ENCODE data around the gene BUD31. TPM values are rescaled to one million over a fixed set of nuclear protein-coding genes. Genes with fewer than 3 reads are reported as not detected.

BUD31 gene
- total RNA-seq, 1 donor from 2014 or later, result 145 TPM

- Mint-ChIP-seq H3K36me3 (ENCODE audit: low read depth) (peaks cover 44% of the 10 kb centered on the region), H3K4me3 (no peak overlapping the region), H3K27ac (no peak overlapping the region), H3K4me1 (ENCODE audit: low read depth) (peaks cover 14% of the 10 kb centered on the region), H3K27me3 (ENCODE audit: insufficient read depth) (no peaks in the 10 kb centered on the region), H3K9me3 (no peaks in the 10 kb centered on the region)
- no peak for DNase-seq (ENCODE audit: low spot score)
- intact Hi-C loops (cut with micrococcal nuclease), result no loop called here
These were observed 48.4 kb downstream of the BUD31 start for GRCh38 chr7:99457050-99457649.

DNA sequence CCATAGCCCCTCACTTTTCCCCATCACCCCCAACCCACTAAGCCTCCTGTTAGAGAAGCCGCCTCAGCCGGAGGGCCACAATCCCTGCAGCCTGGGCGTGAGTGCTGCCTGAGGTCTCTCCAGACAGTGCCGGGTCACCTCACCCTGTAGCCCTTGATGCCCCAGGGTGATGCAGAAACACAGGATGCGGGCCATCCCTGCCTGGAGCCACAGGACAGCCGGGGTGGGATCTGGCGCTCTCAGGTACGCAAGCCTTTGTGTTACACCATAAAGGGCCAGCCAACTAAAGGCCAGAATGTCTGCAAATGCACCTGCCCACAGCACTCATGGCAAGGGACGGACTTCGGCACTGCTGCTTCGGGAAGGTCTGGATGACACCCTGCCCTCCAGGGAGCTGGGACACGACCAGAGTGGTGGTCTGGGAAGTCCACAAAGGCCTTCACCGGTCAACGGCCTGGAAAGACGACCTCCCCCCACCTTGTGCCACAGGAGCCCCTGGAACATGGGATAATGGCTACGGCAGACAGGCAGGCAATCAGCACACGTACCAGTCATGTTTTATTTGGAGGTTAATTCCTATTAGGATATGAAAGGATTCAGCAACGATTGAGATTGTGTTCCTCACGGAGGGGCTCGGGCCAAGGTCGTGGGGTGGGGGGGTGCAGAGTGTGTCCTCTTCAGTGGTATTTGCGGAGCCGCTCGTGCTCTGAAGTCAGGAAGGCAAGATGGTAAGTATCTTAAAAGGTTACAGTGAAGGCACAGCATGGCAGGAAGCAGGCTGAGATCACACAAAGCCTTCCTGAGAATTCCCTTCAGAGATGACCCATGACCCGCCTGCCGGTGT, 49.1 kb downstream of the BUD31 start:
- peaks cover 46% of the 10 kb centered on the region for H3K36me3 Mint-ChIP-seq (ENCODE audit: low read depth)
- no peaks in the 10 kb centered on the region for H3K9me3 Mint-ChIP-seq
- no peak overlapping the region for H3K4me3 Mint-ChIP-seq
- intact Hi-C loops (cut with micrococcal nuclease), result no loop called here
- no peaks in the 10 kb centered on the region for H3K27me3 Mint-ChIP-seq (ENCODE audit: insufficient read depth)
- H3K4me1 Mint-ChIP-seq (ENCODE audit: low read depth), result peaks cover 14% of the 10 kb centered on the region
- H3K27ac Mint-ChIP-seq, result no peak overlapping the region
- no peak for DNase-seq (ENCODE audit: low spot score)

DNA sequence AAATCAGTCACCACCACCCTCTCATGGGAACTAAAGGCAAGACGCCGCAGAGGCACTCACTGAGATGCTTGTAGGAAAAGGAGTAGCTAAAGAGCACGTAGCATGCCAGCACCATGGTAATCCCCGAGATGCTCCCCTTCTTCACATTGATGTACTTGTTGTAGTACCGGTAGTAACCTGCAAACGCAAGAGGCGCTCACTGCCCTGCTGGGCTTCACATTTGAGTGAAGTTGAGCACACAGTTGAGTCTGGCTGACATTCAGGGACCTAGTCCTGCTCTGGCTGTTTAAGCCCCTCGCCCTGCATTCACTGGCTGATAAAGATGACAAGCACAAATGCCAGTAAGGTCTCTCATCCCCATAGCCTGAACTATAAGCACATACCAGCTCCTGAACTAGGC, 50.3 kb downstream of the BUD31 start:
- no peak for DNase-seq (ENCODE audit: low spot score)
- peaks cover 19% of the 10 kb centered on the region for H3K4me1 Mint-ChIP-seq (ENCODE audit: low read depth)
- no peak overlapping the region for H3K4me3 Mint-ChIP-seq
- peaks cover 45% of the 10 kb centered on the region for H3K36me3 Mint-ChIP-seq (ENCODE audit: low read depth)
- no peaks in the 10 kb centered on the region for H3K27me3 Mint-ChIP-seq (ENCODE audit: insufficient read depth)
- intact Hi-C loops (cut with micrococcal nuclease), result no loop called here
- no peaks in the 10 kb centered on the region for H3K9me3 Mint-ChIP-seq
- H3K27ac Mint-ChIP-seq, result no peak overlapping the region

- Mint-ChIP-seq H3K27ac (no peak overlapping the region), H3K36me3 (ENCODE audit: low read depth) (peaks cover 49% of the 10 kb centered on the region), H3K4me3 (peak overlapping the region; percentile 13), H3K4me1 (ENCODE audit: low read depth) (peaks cover 31% of the 10 kb centered on the region), H3K27me3 (ENCODE audit: insufficient read depth) (no peaks in the 10 kb centered on the region), H3K9me3 (no peaks in the 10 kb centered on the region)
- intact Hi-C loops (cut with micrococcal nuclease), result no loop called here
- no peak for DNase-seq (ENCODE audit: low spot score)
These were observed 51.9 kb downstream of the BUD31 start for GRCh38 chr7:99460651-99461050.

GRCh38 chr7:99461221-99461620, 52.5 kb downstream of the BUD31 start:
- no peak overlapping the region for H3K4me3 Mint-ChIP-seq
- peaks cover 50% of the 10 kb centered on the region for H3K36me3 Mint-ChIP-seq (ENCODE audit: low read depth)
- no peak for DNase-seq (ENCODE audit: low spot score)
- no peaks in the 10 kb centered on the region for H3K9me3 Mint-ChIP-seq
- no peak overlapping the region for H3K27ac Mint-ChIP-seq
- intact Hi-C loops (cut with micrococcal nuclease), result no loop called here
- no peaks in the 10 kb centered on the region for H3K27me3 Mint-ChIP-seq (ENCODE audit: insufficient read depth)
- peaks cover 35% of the 10 kb centered on the region for H3K4me1 Mint-ChIP-seq (ENCODE audit: low read depth)

DNA sequence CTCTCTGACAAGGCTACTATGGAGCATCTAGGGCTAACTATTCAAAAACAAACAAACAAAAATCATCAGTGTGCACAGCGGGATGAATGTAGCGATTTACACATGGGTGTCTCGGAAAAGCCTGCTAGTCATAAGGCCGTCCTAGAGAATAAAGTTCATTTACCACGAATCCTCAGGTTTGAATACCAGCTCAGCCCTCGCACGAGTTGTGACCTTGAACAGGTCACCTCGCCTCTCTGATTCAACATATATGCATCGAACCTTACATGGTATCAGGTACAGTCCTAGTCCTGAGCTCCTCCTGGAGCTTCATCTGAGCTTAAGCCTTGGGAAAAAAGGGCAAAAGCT, 56.6 kb downstream of the BUD31 start:
- H3K9me3 Mint-ChIP-seq, result no peaks in the 10 kb centered on the region
- H3K27ac Mint-ChIP-seq, result peak overlapping the region; percentile 73
- no peaks in the 10 kb centered on the region for H3K27me3 Mint-ChIP-seq (ENCODE audit: insufficient read depth)
- intact Hi-C loops (cut with micrococcal nuclease), result no loop called here
- H3K4me3 Mint-ChIP-seq, result peak overlapping the region; percentile 91
- DNase-seq (ENCODE audit: low spot score), result no peak
- peaks cover 24% of the 10 kb centered on the region for H3K36me3 Mint-ChIP-seq (ENCODE audit: low read depth)
- H3K4me1 Mint-ChIP-seq (ENCODE audit: low read depth), result peaks cover 27% of the 10 kb centered on the region

- no peak for DNase-seq (ENCODE audit: low spot score)
- no peak overlapping the region for H3K4me3 Mint-ChIP-seq
- intact Hi-C loops (cut with micrococcal nuclease), result no loop called here
- peaks cover 30% of the 10 kb centered on the region for H3K4me1 Mint-ChIP-seq (ENCODE audit: low read depth)
- H3K27me3 Mint-ChIP-seq (ENCODE audit: insufficient read depth), result peaks cover 1% of the 10 kb centered on the region
- H3K36me3 Mint-ChIP-seq (ENCODE audit: low read depth), result peaks cover 20% of the 10 kb centered on the region
- H3K27ac Mint-ChIP-seq, result no peak overlapping the region
- no peaks in the 10 kb centered on the region for H3K9me3 Mint-ChIP-seq
These were observed 59.7 kb downstream of the BUD31 start for GRCh38 chr7:99468336-99468918.

Other genes starting within 250 kb of the BUD31 start
- gene KPNA7, start 200.9 kb upstream of the BUD31 start, total RNA-seq, result not detected in 2 replicates
- not detected in 2 replicates for gene MYH16, start 136.1 kb upstream of the BUD31 start, total RNA-seq
- gene ARPC1A, start 83.1 kb upstream of the BUD31 start, total RNA-seq, result 72.4 and 75.9 TPM in 2 replicates
- gene ARPC1B, start 34.2 kb upstream of the BUD31 start, total RNA-seq, result 254 and 256 TPM in 2 replicates
- 160 and 162 TPM in 2 replicates for gene PDAP1, start 372 bp upstream of the BUD31 start, total RNA-seq
- 13.7 and 16.0 TPM in 2 replicates for gene PTCD1, start 29.8 kb downstream of the BUD31 start, total RNA-seq
- 92.3 and 93.2 TPM in 2 replicates for gene CPSF4, start 30.0 kb downstream of the BUD31 start, total RNA-seq
- gene ATP5MF, start 57.2 kb downstream of the BUD31 start, total RNA-seq, result 392 and 397 TPM in 2 replicates
- 19.6 and 22.4 TPM in 2 replicates for gene ZNF789, start 63.9 kb downstream of the BUD31 start, total RNA-seq
- 38.3 and 40.8 TPM in 2 replicates for gene ZNF394, start 91.3 kb downstream of the BUD31 start, total RNA-seq
- gene ZKSCAN5, start 95.7 kb downstream of the BUD31 start, total RNA-seq, result 8.0 and 8.1 TPM in 2 replicates
- gene FAM200A, start 143.1 kb downstream of the BUD31 start, total RNA-seq, result 4.7 and 5.2 TPM in 2 replicates
- 77.9 and 79.9 TPM in 2 replicates for gene ZNF655, start 149.7 kb downstream of the BUD31 start, total RNA-seq
- gene TMEM225B, start 189.3 kb downstream of the BUD31 start, total RNA-seq, result 0.60 and 0.64 TPM in 2 replicates
- gene ZSCAN25, start 208.0 kb downstream of the BUD31 start, total RNA-seq, result 31.5 and 32.9 TPM in 2 replicates